PC-9 (cell line): ENCODE results near the gene CPPED1.

Source experiments
- CTCF ChIP-seq: fragments of 200-600 bp; sonication (generic); conservative IDR thresholded peaks from 2 replicates; pipeline ENCODE4 v1.6.1; 2017; ENCODE audit warnings: mixed run types, antibody characterized with exemption, mild to moderate bottlenecking, moderate library complexity
- EZH2 ChIP-seq: fragments of 200-600 bp; sonication (generic); IDR thresholded peaks from 2 replicates; pipeline ENCODE4 v1.8.0; 2017; ENCODE audit warnings: antibody characterized with exemption, low read depth

GRCh38 chr16:12766853-12767252 is 36.8 kb downstream of the CPPED1 start:
- no peak for TF ChIP-seq CTCF
- TF ChIP-seq EZH2, result no peak
